Peyer's patch (tissue), 4 donors: ENCODE results near the gene RNF26. TPM values are rescaled to one million over a fixed set of nuclear protein-coding genes. Genes with fewer than 3 reads are reported as not detected.

Experiments
- DNase-seq, 3 donors: peaks; one replicate each; pipeline ENCODE4 v3.0.0-alpha.2; 2017 to 2019
- H3K27ac ChIP-seq, 4 donors: fragments of 200-600 bp; sonication (generic); one replicate each; pipeline ENCODE4 v1.5.1; 2016 to 2019
- H3K27me3 ChIP-seq, 2 donors: fragments of 200-600 bp; sonication (generic); one replicate each; pipeline ENCODE4 v1.5.1; 2019
- H3K36me3 ChIP-seq, 3 donors: fragments of 200-600 bp; sonication (generic); one replicate each; pipeline ENCODE4 v1.5.1; 2016 to 2019
- H3K4me1 ChIP-seq, 4 donors: fragments of 200-600 bp; sonication (generic); one replicate each; pipeline ENCODE4 v1.5.1; 2016 to 2019
- H3K4me3 ChIP-seq, 4 donors: fragments of 200-600 bp; sonication (generic); 1 replicate in 3 of 4; 2 replicates in 1 of 4; pipeline ENCODE4 v1.5.1; 2016 to 2019; ENCODE audit warnings: mild to moderate bottlenecking in 1 of 4
- H3K9me3 ChIP-seq, 4 donors: fragments of 200-600 bp; sonication (generic); one replicate each; pipeline ENCODE4 v1.5.1; 2016 to 2019; ENCODE audit warnings: mild to moderate bottlenecking in 1 of 4
- CTCF ChIP-seq, 6 experiments: fragments of 450-650 bp in 4 of 6; fragments of 200-600 bp in 2 of 6; sonication (generic) in 1 of 6; IDR thresholded peaks; one replicate each; pipeline ENCODE4 v1.5.1; 2017 to 2019; ENCODE audit warnings: antibody characterized with exemption in 6 of 6, mild to moderate bottlenecking in 3 of 6, moderate library complexity in 1 of 6
- POLR2A ChIP-seq, 2 donors: fragments of 450-650 bp; IDR thresholded peaks; one replicate each; pipeline ENCODE4 v1.5.1; 2017; ENCODE audit warnings: antibody characterized with exemption in 2 of 2, mild to moderate bottlenecking in 2 of 2, moderate library complexity in 2 of 2
- total RNA-seq, 4 donors: library from RNA; depleted of rRNA; stranded (reverse); fragments of >200 nt; gene quantifications; one replicate each; pipeline ENCODE4 v1.1.0, GENCODE V29; 2016

The RNF26 gene
- total RNA-seq, 4 donors from 2014 or later: 15.5 to 23.4 (median 16.5) TPM

DNA sequence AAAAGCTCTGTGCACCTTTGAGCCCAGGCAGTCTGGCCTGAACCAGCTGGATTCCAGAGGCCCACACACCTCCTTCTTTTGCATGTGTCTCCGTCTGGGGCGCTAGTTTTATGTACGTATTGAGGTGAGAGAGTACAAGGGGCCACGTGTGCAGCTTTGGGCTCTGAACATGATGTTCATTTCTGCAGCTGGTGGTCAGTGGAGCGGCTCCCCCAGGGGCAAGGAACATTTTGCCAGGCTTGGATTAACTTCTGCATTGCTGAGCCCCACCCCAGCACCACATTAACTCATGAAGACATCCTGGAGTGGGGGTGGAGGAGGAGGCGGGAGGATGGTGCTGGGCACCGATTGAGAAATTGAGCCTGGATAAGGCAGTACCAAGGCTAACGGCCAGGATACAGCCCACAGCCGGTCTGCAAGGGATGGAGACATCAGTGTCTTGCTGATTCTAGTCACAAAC is 33.4 kb downstream of the RNF26 start:
- no peaks in the 10 kb centered on the region for H3K36me3 ChIP-seq
- H3K4me3 ChIP-seq: peak overlapping the region in 2 of 4 donors; percentile 19 to 30
- H3K27ac ChIP-seq: peak overlapping the region in 3 of 4 donors; percentile 78 to 97 (median 96)
- H3K9me3 ChIP-seq: no peaks in the 10 kb centered on the region
- H3K4me1 ChIP-seq: peaks cover 4 to 72% (median 18%) of the 10 kb centered on the region in 4 donors
- peak in 1 of 3 donors; percentile 56 for DNase-seq
- no peaks in the 10 kb centered on the region for H3K27me3 ChIP-seq
- no peak for TF ChIP-seq POLR2A (IDR thresholded peaks at IDR 0.05)
- TF ChIP-seq CTCF (IDR thresholded peaks at IDR 0.05): peak in 1 of 6 experiments; percentile 18

- H3K9me3 ChIP-seq: no peaks in the 10 kb centered on the region
- H3K4me1 ChIP-seq: peaks cover 4 to 72% (median 18%) of the 10 kb centered on the region in 4 donors
- H3K4me3 ChIP-seq: peak overlapping the region in 2 of 4 donors; percentile 23 to 30
- TF ChIP-seq CTCF (IDR thresholded peaks at IDR 0.05) (no peak), POLR2A (IDR thresholded peaks at IDR 0.05) (peak; percentile 83 to 84)
- DNase-seq: peak in 2 of 3 donors; percentile 90 to 97
- H3K27me3 ChIP-seq: no peaks in the 10 kb centered on the region
- H3K27ac ChIP-seq: peak overlapping the region; percentile 31 to 97 (median 87)
- no peaks in the 10 kb centered on the region for H3K36me3 ChIP-seq
Observed at GRCh38 chr11:119368121-119369034, 34.1 kb downstream of the RNF26 start.

DNA sequence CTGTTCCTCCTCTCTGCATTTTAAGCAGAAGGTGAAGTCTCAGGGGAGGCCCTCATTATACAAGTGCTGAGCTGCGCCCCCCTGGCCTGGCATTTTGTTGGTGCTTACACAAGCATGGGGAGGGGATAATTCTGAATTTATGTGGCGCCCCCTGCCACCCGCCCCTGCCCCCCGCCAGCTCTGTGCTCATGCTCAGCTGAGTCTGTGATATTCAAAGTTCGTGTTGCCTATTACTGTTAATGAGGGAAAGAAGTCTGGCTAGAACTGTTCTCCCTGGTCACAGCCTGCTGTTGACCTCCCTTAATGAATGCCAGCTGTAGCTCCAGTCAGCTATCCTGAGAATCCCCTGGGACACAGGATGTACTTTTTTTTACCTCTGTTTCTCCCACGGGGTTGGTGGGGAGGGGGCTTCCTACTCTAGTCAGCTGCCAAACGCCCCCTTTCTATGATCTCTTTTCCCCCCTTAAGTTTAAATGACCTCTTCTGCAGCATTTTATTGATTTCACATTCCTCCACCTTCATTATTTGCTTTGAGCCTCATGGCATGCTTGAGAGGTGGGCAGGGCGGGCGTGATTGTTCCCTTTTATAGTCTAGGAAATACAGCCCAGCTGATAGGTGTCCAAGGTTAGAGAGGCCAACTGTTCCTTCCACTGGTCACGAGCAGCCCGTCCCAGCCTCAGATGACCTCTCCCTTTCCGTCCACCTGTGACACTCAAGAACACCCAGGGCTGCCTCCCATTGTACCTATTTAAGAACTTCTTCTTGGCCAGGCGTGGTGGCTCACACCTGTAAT is 35.0 kb downstream of the RNF26 start:
- Histone ChIP-seq H3K4me3 (peak overlapping the region in 2 of 4 donors; percentile 23 to 28), H3K27me3 (no peaks in the 10 kb centered on the region), H3K27ac (peak overlapping the region in 3 of 4 donors; percentile 78 to 97 (median 96)), H3K36me3 (no peaks in the 10 kb centered on the region), H3K9me3 (no peaks in the 10 kb centered on the region), H3K4me1 (peaks cover 0 to 76% (median 15%) of the 10 kb centered on the region in 4 donors)
- TF ChIP-seq CTCF (IDR thresholded peaks at IDR 0.05) (no peak), POLR2A (IDR thresholded peaks at IDR 0.05) (peak in 1 of 2 donors; percentile 13)
- peak in 2 of 3 donors; percentile 78 to 79 for DNase-seq

- peaks cover 0 to 73% (median 15%) of the 10 kb centered on the region in 4 donors for H3K4me1 ChIP-seq
- DNase-seq: peak in 2 of 3 donors; percentile 77 to 80
- no peaks in the 10 kb centered on the region for H3K36me3 ChIP-seq
- no peak overlapping the region for H3K4me3 ChIP-seq
- peak overlapping the region in 3 of 4 donors; percentile 78 to 97 (median 96) for H3K27ac ChIP-seq
- H3K27me3 ChIP-seq: no peaks in the 10 kb centered on the region
- TF ChIP-seq CTCF (IDR thresholded peaks at IDR 0.05) (peak in 1 of 6 experiments; percentile 24), POLR2A (IDR thresholded peaks at IDR 0.05) (peak; percentile 45 to 78)
- no peaks in the 10 kb centered on the region for H3K9me3 ChIP-seq
Observed at GRCh38 chr11:119370486-119371046, 36.2 kb downstream of the RNF26 start.

DNA sequence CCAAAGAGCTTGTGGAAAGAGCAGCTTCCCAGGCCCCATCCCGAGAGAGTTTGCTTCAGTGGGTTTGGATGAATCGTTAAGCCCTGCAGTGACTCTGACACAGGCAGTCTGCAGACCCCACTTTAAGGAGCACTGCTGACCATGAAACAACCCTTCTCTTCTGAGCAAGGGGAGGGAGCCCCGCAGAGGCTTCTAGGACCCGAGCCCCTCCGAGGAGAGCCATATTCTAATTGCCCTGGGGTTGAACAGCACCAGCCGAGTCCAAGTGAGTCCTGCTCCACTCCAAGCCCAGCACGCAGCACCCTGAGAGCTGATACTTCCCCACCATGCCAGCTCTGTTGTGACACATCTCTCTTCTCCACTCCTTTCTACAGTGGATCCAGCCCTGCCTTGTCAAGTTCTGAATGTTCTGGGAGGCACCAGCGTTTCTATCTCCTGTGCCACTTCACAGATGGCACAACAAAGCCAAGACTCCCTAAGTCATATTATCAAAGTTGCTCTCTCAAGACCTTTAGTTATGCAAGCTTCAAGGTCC is 36.8 kb downstream of the RNF26 start:
- peak overlapping the region in 3 of 4 donors; percentile 78 to 97 (median 96) for H3K27ac ChIP-seq
- no peak overlapping the region for H3K4me3 ChIP-seq
- no peaks in the 10 kb centered on the region for H3K27me3 ChIP-seq
- no peak for DNase-seq
- peaks cover 0 to 72% (median 15%) of the 10 kb centered on the region in 4 donors for H3K4me1 ChIP-seq
- H3K9me3 ChIP-seq: no peaks in the 10 kb centered on the region
- TF ChIP-seq POLR2A (IDR thresholded peaks at IDR 0.05) (no peak), CTCF (IDR thresholded peaks at IDR 0.05) (no peak)
- H3K36me3 ChIP-seq: no peaks in the 10 kb centered on the region
